OCI-LY7 (cell line): ENCODE data around the gene H6PD. TPM values are rescaled to one million over a fixed set of nuclear protein-coding genes. Genes with fewer than 3 reads are reported as not detected.

ENCODE experiments used
- BruUV-seq: library from RNA; stranded (reverse); fragments of 400-500 nt; replicated peaks from 2 replicates; lab custom pipeline; 2021; lab: Mats Ljungman, UMichigan
- CTCF ChIA-PET: fragments of 300-600 bp; sonication (Branson Sonifier 250); formaldehyde crosslinking; loops from one replicate; lab custom pipeline; 2022; ENCODE audit warnings: antibody characterized with exemption; ENCODE audit not compliant: unreplicated experiment; lab: Charles Lee
- POLR2A ChIA-PET: fragments of 300-600 bp; sonication (Branson Sonifier 250); formaldehyde crosslinking; loops from one replicate; lab custom pipeline; 2022; ENCODE audit warnings: antibody characterized with exemption; lab: Charles Lee
- DNase-seq: peaks from one replicate; pipeline ENCODE4 v3.0.0-alpha.2; 2015; ENCODE audit warnings: low spot score
- H2AFZ ChIP-seq: fragments of 200-600 bp; sonication (generic), shearing (Covaris generic); 2 replicates; pipeline ENCODE4 v1.6.1; 2014; ENCODE audit warnings: mild to moderate bottlenecking, antibody characterized with exemption, low read length, moderate library complexity
- H3K27ac ChIP-seq: fragments of 200-600 bp; sonication (generic); 2 replicates; pipeline ENCODE4 v1.5.1; 2014; ENCODE audit warnings: mixed run types, low read depth, mild to moderate bottlenecking, moderate library complexity, low read length, inconsistent platforms; ENCODE audit not compliant: poor library complexity, severe bottlenecking
- H3K36me3 ChIP-seq: fragments of 200-600 bp; sonication (generic); 2 replicates; pipeline ENCODE4 v1.6.1; 2014; ENCODE audit warnings: mild to moderate bottlenecking, antibody characterized with exemption, low read length, moderate library complexity, mixed read lengths; ENCODE audit not compliant: insufficient read depth
- H3K4me1 ChIP-seq: fragments of 200-600 bp; sonication (generic); 2 replicates; pipeline ENCODE4 v1.5.1; 2014; ENCODE audit warnings: mild to moderate bottlenecking, low read length; ENCODE audit not compliant: insufficient read depth, poor library complexity, severe bottlenecking
- H3K4me2 ChIP-seq: fragments of 200-600 bp; sonication (generic); 2 replicates; pipeline ENCODE4 v1.6.1; 2014; ENCODE audit warnings: mild to moderate bottlenecking, low read length
- H3K4me3 ChIP-seq: fragments of 200-600 bp; sonication (generic); 2 replicates; pipeline ENCODE4 v1.5.1; 2014; ENCODE audit warnings: mild to moderate bottlenecking, low read depth, low read length; ENCODE audit not compliant: poor library complexity, severe bottlenecking
- H3K79me2 ChIP-seq: fragments of 200-600 bp; sonication (generic); 2 replicates; pipeline ENCODE4 v1.6.1; 2016; ENCODE audit warnings: low read depth, mild to moderate bottlenecking, low read length, moderate library complexity, mixed read lengths; ENCODE audit not compliant: insufficient read depth
- H3K9me2 ChIP-seq: fragments of 200-600 bp; sonication (generic); 2 replicates; pipeline ENCODE4 v1.6.1; 2016; ENCODE audit warnings: mild to moderate bottlenecking, low read length, mixed read lengths; ENCODE audit not compliant: insufficient read depth
- H3K9me3 ChIP-seq: fragments of 200-600 bp; sonication (generic); 2 replicates; pipeline ENCODE4 v1.6.1; 2014; ENCODE audit warnings: mild to moderate bottlenecking, mixed run types, low read length, mixed read lengths
- H4K20me1 ChIP-seq: fragments of 200-600 bp; sonication (generic); 2 replicates; pipeline ENCODE4 v1.6.1; 2014; ENCODE audit warnings: mild to moderate bottlenecking, antibody characterized with exemption, low read length, moderate library complexity, mixed read lengths; ENCODE audit not compliant: insufficient read depth
- CTCF ChIP-seq: fragments of 200-600 bp; sonication (generic); conservative IDR thresholded peaks from 2 replicates; pipeline ENCODE4 v1.5.1; 2014; ENCODE audit warnings: mild to moderate bottlenecking, antibody characterized with exemption, low read length, moderate library complexity, mixed read lengths
- EZH2phosphoT487 ChIP-seq: fragments of 200-600 bp; sonication (generic); IDR thresholded peaks from 2 replicates; pipeline ENCODE4 v1.6.1; 2018; ENCODE audit warnings: low read depth, borderline replicate concordance, mild to moderate bottlenecking, mixed run types, antibody characterized with exemption, low read length, moderate library complexity, mixed read lengths
- intact Hi-C: fragments of 100-400 bp; cut with micrococcal nuclease; formaldehyde crosslinking; loops from one replicate; pipeline ENCODE4 v1.10.0; 2022; ENCODE audit not compliant: unreplicated experiment
- total RNA-seq, 2 experiments: library from RNA; depleted of rRNA in 1 of 2; stranded (reverse); fragments of >200 nt in 1 of 2; shearing (Covaris generic) in 1 of 2; gene quantifications; 2 replicates each; pipeline ENCODE4 v1.2.3, GENCODE V29; 2014 to 2022

H6PD gene
- total RNA-seq, 2 experiments from 2014 or later, result 8.5 to 22.1 TPM

- Histone ChIP-seq H4K20me1 (no peaks in the 10 kb centered on the region), H3K9me2 (no peaks in the 10 kb centered on the region), H3K4me1 (no peaks in the 10 kb centered on the region), H3K4me3 (no peak overlapping the region), H3K79me2 (no peaks in the 10 kb centered on the region), H3K4me2 (no peak overlapping the region), H2AFZ (no peak overlapping the region), H3K27ac (no peak overlapping the region), H3K36me3 (no peaks in the 10 kb centered on the region), H3K9me3 (no peaks in the 10 kb centered on the region)
- no TSS peak for BruUV-seq
- intact Hi-C loops, result no loop called here
- ChIA-PET POLR2A (no interaction called here), CTCF (no interaction called here)
- no peak for DNase-seq
- TF ChIP-seq EZH2phosphoT487 (no peak), CTCF (no peak)
These were observed 47.6 kb upstream of the H6PD start for GRCh38 chr1:9187004-9187403.

GRCh38 chr1:9190234-9190633, 44.3 kb upstream of the H6PD start:
- Histone ChIP-seq H3K4me3 (no peak overlapping the region), H3K9me2 (no peaks in the 10 kb centered on the region), H4K20me1 (no peaks in the 10 kb centered on the region), H3K79me2 (no peaks in the 10 kb centered on the region), H3K9me3 (no peaks in the 10 kb centered on the region), H2AFZ (no peak overlapping the region), H3K36me3 (no peaks in the 10 kb centered on the region), H3K4me1 (peaks cover 13% of the 10 kb centered on the region), H3K27ac (no peak overlapping the region), H3K4me2 (no peak overlapping the region)
- CTCF ChIA-PET, result no interaction called here
- POLR2A ChIA-PET, result no interaction called here
- DNase-seq, result no peak
- intact Hi-C loops, result no loop called here
- BruUV-seq, result no TSS peak
- TF ChIP-seq EZH2phosphoT487 (no peak), CTCF (no peak)

- H3K4me3 ChIP-seq, result no peak overlapping the region
- DNase-seq, result no peak
- TF ChIP-seq EZH2phosphoT487 (no peak), CTCF (no peak)
- H3K4me2 ChIP-seq, result no peak overlapping the region
- ChIA-PET POLR2A (no interaction called here), CTCF (no interaction called here)
- BruUV-seq, result no TSS peak
- H3K4me1 ChIP-seq, result peaks cover 13% of the 10 kb centered on the region
- H3K27ac ChIP-seq, result no peak overlapping the region
- no peaks in the 10 kb centered on the region for H3K9me3 ChIP-seq
- H3K36me3 ChIP-seq, result no peaks in the 10 kb centered on the region
- no peaks in the 10 kb centered on the region for H4K20me1 ChIP-seq
- intact Hi-C loops, result no loop called here
- no peaks in the 10 kb centered on the region for H3K79me2 ChIP-seq
- no peak overlapping the region for H2AFZ ChIP-seq
- H3K9me2 ChIP-seq, result no peaks in the 10 kb centered on the region
These were observed 43.3 kb upstream of the H6PD start for GRCh38 chr1:9191231-9191630.
